HG03558 (cell line): ENCODE measurements around the gene PLEKHA7.
"Not testable (repeated sequence)": the region's sequence is repeated elsewhere in the genome, so short reads cannot be mapped to it uniquely, and the experiment has no call there.

ENCODE experiments used
- ATAC-seq: cut with Tn5 transposase; IDR thresholded peaks from one replicate; pipeline ENCODE4 v1.9.1; 2021; ENCODE audit warnings: moderate number of reproducible peaks; ENCODE audit not compliant: unreplicated experiment; ENCODE audit errors: extremely low read depth

PLEKHA7 gene

GRCh38 chr11:16893456-16894066, 120.7 kb downstream of the PLEKHA7 start:
- no peak for ATAC-seq

GRCh38 chr11:16891964-16892363, 122.2 kb downstream of the PLEKHA7 start:
- no peak for ATAC-seq

GRCh38 chr11:16891165-16891564, 123.0 kb downstream of the PLEKHA7 start:
- no peak for ATAC-seq

DNA sequence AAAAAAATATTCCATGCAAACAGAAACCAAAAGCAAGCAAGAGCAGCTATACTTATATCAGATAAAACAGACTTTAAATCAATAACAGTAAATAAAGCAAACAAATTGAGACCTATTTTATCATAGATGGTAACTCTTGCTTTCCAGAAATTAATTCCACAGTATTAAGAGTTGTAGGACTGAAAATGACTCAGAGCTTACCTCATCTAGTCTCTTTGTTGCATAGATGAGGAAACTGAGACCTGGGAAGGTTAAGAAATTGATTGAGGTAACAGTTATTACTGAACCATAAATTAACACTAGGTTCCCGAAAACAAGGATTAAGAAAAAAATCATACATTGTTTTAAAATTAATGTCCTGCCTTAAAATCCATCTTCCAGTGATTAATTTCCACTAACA, 123.8 kb downstream of the PLEKHA7 start:
- ATAC-seq: no peak

DNA sequence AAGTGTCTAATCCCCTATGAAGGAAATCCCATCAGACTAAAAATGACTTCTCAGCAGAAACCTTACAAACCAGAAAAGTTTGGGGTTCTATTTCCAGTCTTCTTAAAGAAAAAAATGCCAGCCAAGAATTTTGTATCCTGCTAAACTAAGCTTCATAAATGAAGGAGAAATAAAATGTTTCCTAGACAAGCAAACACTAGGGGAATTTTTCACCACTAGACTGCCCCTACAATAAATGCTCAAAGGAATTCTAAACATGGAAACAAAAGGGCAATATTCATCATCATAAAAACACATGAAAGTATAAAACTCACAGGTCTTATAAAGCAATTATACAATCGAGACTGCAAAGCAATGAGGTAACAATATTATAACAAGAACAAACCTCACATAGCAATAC, 124.3 kb downstream of the PLEKHA7 start:
- no peak for ATAC-seq

- not testable (repeated sequence) for ATAC-seq
These were observed 125.2 kb downstream of the PLEKHA7 start for GRCh38 chr11:16889010-16889409.

DNA sequence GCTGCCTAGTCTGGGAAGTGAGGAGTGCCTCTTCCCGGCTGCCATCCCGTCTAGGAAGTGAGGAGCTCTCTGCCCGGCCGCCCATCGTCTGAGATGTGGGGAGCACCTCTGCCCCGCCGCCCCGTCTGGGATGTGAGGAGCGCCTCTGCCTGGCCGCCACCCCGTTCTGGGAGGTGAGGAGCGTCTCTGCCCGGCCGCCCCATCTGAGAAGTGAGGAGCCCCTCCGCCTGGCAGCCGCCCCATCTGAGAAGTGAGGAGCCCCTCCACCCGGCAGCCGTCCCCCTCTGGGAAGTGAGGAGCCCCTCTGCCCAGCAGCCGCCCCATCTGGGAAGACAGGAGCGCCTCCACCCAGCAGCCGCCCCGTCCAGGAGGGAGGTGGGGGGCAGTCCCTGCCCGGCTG, 126.3 kb downstream of the PLEKHA7 start:
- ATAC-seq: not testable (repeated sequence)

GRCh38 chr11:16883174-16883573, 131.0 kb downstream of the PLEKHA7 start:
- no peak for ATAC-seq

DNA sequence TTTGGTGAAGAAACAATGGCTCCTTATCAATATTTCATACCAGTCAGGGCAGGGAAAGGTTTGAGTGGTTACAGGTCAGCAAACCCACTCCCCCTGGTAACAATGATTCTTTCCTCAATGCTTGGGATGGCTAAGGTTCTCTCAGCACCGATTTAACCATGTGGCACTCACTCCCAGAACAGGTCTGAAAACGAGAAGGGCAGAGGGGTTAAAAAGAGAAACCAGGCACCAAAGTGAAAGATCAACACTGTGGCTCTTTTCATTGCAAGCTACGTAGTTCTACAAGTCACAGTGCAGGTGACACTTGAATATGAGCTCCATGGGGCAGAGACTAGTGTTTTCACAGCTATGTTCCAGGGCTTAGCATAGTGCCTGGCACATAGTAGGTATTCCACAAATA, 132.4 kb downstream of the PLEKHA7 start:
- no peak for ATAC-seq

DNA sequence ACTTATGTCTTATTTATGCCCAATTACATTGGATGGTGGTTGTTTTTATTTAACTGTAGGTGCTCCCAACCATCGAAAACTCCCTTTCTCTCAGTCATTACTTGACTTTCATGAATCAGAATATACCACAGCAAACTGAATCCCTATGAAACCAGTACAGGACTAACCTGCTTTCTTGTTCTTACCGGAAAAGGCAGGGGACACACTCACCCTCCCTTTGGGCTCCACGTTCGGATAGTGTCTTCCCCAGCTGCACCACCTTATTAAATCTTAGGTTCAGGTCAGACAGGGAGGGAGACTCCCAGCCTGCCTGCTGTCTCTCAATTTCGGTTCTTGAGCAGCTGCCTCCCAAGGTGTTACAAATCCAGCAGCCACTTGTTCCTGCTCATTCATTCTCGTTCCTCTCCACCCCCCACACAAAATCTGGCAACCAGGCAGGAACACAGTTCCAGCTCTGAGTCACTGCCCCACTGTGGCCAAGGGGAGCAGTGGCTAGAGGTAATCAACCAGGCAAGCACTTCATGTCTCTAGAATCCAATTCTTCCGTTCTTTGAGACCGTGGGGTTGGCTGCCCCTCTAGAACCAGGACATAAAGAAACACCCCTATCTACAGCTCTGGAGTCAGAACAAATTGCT, 133.0 kb downstream of the PLEKHA7 start:
- no peak for ATAC-seq

DNA sequence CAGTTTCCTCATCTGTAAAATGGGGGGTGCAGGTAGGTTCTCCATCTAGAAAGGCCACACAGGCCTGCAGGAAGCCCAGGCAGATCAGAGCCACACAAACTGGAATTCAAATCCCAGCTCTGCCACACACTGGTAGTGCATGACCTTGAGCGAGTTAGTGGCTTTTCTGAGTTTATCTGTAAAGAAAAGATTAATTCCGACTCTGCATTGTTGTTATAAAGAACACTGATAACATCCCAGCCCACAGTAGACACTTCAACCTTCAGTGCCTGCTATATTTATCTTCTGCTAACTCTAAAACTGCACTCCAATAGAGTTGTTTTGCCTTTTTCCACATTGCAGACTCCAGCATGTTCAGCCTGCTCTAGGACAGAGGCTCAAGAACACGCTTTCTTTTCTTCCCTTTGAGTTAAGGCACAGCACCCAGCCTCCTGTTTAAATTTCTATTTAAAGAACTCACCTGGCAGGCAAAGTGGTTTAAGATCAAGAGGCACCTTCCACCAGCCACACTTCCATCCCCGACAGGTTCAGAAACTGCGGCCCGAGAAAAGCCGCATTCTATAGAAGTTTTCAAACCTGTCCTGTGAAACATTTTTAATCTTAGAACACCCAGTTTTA, 133.9 kb downstream of the PLEKHA7 start:
- ATAC-seq: no peak

DNA sequence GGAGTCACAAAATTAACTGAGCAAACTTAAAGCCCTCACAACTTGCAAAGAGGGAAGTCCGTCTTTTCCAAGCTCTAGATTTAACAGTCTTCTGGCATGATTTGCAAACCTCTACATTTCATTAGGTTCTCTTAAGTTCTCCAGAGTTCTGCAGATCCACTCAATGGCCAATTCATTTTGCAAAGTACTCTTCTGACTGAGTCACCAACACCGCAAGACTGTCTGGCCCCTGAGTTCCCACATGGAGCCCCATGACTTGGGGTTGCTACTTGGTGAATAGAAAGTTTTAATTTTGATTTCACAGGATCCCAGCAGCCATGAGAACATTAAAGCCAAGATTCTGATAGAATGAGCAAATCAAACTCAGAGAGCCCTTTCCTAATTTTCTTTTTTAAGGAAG, 134.5 kb downstream of the PLEKHA7 start:
- ATAC-seq: no peak

- ATAC-seq: no peak
These were observed 137.4 kb downstream of the PLEKHA7 start for GRCh38 chr11:16876837-16877236.

GRCh38 chr11:16876053-16876752, 138.0 kb downstream of the PLEKHA7 start:
- ATAC-seq: no peak

- no peak for ATAC-seq
These were observed 139.8 kb downstream of the PLEKHA7 start for GRCh38 chr11:16874275-16874975.

DNA sequence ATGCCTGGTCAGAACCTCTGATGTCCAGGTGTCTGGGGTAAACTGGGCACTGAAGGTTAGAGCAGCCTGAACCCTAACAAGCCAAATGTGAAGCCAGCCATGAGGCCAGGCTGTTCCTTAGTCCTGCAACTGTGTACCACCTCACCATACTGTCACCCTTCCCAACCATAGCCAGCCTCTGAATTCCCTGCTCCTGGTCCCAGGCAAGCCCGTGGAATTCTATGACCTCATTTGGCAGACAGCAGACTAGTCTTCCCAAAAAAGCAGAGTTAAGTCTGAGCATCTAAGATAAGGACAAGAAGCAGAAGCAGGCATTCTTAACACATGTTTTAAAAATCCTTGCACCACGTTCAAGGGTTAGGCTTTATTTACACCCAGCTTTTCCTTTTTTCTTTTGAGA, 140.9 kb downstream of the PLEKHA7 start:
- ATAC-seq: no peak

DNA sequence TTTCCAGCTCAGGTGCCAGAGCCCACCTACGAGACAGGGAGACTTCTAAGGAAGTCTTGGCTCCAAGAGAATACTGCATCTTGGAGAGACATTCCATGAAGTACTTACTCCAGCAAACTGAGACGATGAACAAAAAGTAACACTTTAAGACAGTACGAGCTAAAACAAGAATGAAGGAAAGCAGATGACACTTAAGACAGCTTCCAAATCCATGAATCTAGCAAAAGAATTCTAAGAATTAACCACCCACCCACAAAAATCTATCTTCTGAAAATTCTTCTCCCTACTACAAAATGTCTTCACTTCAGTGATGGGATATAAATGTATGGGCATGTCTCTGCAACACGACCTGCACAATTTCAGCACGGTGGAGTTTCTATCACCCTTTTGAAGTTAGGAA, 142.8 kb downstream of the PLEKHA7 start:
- ATAC-seq: no peak

DNA sequence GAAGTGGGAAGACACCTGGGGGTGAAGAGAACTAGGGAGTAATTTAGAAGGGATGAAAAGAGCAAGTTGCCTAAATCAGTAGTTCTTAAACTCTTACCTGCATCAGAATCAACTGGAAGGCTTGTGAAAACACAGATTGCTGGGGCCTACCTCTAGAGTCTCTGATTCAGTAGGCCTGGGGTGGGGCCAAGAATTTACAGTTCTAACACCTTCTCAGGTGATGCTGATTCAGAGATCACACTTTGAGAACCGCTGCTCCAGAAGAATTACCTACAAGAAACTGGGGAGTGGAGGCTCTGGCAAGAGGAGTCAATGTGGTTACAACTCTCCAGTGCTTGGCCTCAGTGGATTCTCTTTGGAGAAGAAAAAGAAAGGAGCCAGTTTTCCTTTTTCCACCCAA, 147.1 kb downstream of the PLEKHA7 start:
- no peak for ATAC-seq

GRCh38 chr11:16864428-16864827, 149.8 kb downstream of the PLEKHA7 start:
- ATAC-seq: not testable (repeated sequence)

DNA sequence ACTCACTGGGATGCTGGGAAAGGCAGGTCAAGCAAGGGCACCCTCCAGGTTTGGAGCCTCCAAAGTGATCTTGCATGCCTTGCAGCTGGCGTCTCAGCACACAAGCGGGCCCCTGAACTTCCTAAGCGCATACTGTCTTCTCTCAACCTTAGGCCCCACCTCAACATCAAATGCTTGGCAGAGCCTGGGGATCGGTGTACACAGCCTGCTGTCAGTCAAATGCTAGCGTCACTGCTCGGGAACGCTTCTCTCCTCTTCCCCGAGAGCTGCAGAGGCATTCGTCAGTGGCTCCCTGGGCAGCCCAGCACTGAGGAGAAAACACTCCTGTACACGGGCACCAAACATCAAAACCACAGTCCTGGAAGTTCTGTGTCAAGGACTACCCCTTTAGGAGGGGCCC, 150.8 kb downstream of the PLEKHA7 start:
- no peak for ATAC-seq

DNA sequence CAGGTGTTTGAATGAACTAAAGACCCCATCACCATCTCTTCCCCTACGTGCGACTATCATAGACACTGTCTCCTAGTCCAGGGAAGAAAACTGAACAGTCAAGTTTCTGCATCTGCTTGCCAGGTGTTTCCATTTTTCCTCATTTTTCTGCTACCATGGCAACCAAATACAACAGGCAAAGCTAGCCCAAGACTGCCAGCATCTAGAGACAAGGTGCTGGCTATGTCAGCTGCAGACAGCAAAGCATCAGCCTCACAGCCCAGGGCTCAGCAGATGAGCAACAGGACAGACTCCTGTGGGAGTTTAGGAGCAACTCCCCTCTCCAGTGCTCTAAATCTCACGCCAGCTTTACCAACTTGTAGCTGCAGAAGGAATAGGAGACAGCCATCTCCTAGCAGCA, 151.5 kb downstream of the PLEKHA7 start:
- no peak for ATAC-seq
